ENCODE measurements around the gene DPP6.

GRCh38 chr7:154931906-154932305 is 879.7 kb downstream of the DPP6 start:
- TF ChIP-seq CTCF (optimal IDR thresholded peaks at IDR 0.05 in 1 of 3, IDR thresholded peaks at IDR 0.05 in 1 of 3, conservative IDR thresholded peaks at IDR 0.05 in 1 of 3; ENCODE audit: extremely low read depth in 1 of 3, insufficient read depth in 2 of 3, low read length in 3 of 3): no peak
- TF ChIP-seq EZH2 (IDR thresholded peaks at IDR 0.05; ENCODE audit: low read length): no peak

Data from keratinocyte (primary cell).